GM19397 (cell line): ENCODE results near the gene SKOR2.

Experiments
- ATAC-seq: cut with Tn5 transposase; IDR thresholded peaks from one replicate; pipeline ENCODE4 v1.9.1; 2021; ENCODE audit warnings: mild to moderate bottlenecking, moderate library complexity; ENCODE audit not compliant: unreplicated experiment

The SKOR2 gene

GRCh38 chr18:47251289-47252120 lies at the start of gene SKOR2:
TSS of gene SKOR2 (minus strand) at chr18:47251660. CDS start at chr18:47249183, 2,477 bp downstream.
- no peak for ATAC-seq

- no peak for ATAC-seq
These were observed 45.0 kb upstream of the SKOR2 start for GRCh38 chr18:47296462-47296861.

DNA sequence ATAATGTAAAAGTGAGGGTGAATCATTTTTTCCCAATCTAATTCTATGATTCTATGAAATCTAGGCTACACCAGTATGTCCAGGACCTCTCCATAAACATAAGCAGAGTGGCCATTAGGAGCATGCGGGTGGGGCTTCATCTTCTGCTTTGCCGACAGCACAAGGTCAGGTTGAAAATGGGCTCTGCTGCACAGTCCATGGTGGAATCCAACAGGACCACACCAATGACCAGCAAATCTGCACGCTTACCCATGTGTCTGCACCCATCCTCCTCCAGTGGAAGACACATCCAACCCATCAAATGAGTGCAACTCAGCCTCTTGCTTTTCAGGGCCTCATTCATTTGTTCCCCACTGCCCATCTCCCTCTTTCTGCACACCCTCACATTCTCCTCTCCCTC lies 43.3 kb upstream of the SKOR2 start:
- no peak for ATAC-seq

GRCh38 chr18:47288741-47289140 lies 37.3 kb upstream of the SKOR2 start:
- ATAC-seq = no peak

DNA sequence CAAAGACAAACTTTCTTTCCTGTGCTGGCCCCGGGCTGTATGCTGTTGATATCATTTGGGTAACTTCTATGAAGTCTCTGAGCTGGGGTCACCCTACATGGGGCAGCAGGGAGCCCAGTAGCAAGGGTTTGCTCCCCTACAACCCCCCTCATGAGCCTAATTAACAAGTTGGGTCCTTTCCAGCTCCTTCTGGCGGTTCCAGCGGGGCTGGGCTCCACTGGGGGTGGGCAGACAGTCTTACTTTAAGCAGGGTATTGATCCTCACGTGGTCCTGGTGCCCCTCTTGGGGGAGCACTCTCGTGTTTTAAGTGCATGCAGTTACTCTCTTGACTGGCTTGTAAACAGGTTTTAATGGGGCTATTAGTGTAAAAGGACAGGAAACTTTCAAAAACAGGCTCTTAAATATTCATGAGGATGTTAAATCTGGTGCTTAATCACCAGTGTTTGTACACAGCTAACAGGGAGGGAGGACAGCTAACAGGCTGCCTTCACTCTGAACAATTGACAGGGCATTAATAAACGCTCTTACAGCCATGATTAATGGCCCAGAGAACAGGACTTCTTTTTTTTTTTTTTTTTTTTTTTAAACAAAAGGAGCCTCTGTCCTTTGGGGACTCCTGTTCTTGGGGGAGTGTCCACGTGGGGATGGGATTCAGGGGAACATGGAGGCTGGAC lies 36.6 kb upstream of the SKOR2 start:
- no peak for ATAC-seq

DNA sequence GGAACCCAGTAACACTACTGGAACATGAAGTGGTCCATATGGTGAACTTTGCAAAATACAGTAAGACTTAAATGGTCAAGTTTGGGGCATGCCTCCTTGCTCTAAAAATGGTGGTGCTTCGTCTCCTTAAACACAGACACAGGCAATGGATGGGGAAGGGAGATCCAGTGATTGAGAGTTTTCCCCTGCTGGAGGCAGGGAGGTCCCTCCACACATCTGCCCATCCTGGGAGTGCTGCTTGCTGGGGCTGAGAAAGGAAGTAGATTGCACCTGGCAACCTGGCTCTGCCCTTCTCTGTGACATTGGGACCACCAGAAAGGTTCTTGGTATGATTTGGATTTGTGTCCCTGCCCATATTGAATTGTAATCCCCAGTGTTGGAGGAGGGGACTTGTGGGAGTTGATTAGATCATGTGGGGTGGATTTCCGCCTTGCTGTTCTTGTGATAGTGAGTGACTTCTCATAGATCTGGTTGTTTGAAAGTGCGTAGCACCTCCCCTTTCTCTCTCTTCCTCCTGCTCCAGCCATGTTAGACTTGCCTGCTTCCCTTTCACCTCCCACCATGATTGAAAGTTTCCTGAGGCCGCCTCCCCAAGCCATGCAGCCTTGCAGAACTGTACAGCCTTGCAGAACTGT lies 35.4 kb upstream of the SKOR2 start:
- ATAC-seq = no peak

GRCh38 chr18:47285456-47285855 lies 34.0 kb upstream of the SKOR2 start:
- ATAC-seq = no peak

- ATAC-seq = no peak
These were observed 33.4 kb upstream of the SKOR2 start for GRCh38 chr18:47284721-47285395.

DNA sequence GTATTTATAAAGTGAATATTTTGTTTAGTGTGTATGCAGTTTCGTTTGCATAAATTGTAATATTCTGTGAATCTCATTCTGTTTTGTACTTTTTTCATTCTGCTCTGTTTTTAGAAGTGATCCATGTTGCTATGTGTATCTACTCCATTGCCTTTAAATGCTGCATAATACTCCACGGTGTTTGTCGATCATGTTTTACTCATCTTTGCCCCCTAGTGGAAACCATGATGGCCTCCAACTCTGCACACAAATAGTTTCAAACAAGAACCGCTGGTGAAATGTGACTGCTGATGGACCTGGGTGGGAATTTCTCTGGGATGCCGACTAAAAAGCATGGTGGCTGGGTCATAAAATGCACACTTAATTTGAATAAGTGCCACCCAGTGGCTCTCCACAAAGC lies 32.0 kb upstream of the SKOR2 start:
- no peak for ATAC-seq

DNA sequence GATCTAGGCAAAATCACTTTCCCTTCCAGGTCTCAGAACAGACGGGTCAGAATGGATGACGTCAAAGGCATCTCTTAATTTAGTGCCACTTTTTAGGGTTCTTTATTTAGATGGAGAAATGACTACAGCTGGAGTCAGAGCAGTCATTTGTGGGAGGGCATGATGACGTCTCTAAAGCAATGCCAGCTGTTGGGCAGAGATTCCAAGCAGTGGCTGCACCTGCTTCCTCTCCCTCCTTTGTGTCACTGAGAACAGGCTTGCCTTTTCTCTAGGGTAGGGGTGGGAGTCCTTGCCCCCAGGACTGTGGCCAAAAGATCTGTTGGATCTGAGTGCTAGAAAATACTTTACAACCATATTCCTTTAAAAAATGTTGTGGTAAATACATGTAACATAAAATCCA lies 28.7 kb upstream of the SKOR2 start:
- no peak for ATAC-seq

DNA sequence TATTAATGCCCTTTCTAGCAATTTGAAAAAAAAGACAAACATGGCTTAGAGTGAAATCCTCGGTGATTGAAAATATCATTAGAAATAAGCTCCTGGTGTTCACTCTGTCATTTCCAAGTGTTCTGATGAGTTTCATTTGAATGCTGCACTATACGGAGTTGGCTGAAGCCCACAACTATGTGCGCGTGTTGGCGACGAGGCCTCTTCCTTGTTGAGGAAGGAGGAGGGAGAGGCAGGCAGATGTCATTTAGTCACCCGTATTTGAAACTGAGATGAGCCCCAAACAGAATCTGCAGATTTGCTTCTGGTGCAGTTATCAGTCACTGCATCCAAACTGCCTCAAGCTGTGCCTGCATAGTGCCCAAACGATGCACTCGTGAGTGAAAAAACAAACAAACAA lies 23.5 kb upstream of the SKOR2 start:
- ATAC-seq = no peak

- ATAC-seq = no peak
These were observed 13.7 kb upstream of the SKOR2 start for GRCh38 chr18:47265197-47265596.

GRCh38 chr18:47264308-47264700 lies 12.8 kb upstream of the SKOR2 start:
- no peak for ATAC-seq

GRCh38 chr18:47263430-47264307 lies 12.2 kb upstream of the SKOR2 start:
- ATAC-seq = no peak

DNA sequence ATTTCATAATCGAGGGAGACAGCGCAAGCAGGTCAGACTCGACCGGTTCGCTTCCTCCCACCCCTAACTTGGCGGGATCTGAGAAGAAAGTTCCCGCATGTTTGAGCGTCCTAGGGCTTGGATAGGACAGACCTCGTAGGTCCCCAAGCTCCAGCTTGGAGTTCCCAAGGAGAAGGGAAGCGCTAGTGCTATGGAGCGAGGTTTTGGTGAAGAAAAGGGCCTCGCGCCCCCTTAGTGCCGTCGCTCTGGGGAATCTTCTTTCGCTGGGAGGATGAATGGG lies 11.6 kb upstream of the SKOR2 start:
- no peak for ATAC-seq

- no peak for ATAC-seq
These were observed 11.1 kb upstream of the SKOR2 start for GRCh38 chr18:47262301-47263149.

GRCh38 chr18:47261902-47262300 lies 10.4 kb upstream of the SKOR2 start:
- no peak for ATAC-seq

DNA sequence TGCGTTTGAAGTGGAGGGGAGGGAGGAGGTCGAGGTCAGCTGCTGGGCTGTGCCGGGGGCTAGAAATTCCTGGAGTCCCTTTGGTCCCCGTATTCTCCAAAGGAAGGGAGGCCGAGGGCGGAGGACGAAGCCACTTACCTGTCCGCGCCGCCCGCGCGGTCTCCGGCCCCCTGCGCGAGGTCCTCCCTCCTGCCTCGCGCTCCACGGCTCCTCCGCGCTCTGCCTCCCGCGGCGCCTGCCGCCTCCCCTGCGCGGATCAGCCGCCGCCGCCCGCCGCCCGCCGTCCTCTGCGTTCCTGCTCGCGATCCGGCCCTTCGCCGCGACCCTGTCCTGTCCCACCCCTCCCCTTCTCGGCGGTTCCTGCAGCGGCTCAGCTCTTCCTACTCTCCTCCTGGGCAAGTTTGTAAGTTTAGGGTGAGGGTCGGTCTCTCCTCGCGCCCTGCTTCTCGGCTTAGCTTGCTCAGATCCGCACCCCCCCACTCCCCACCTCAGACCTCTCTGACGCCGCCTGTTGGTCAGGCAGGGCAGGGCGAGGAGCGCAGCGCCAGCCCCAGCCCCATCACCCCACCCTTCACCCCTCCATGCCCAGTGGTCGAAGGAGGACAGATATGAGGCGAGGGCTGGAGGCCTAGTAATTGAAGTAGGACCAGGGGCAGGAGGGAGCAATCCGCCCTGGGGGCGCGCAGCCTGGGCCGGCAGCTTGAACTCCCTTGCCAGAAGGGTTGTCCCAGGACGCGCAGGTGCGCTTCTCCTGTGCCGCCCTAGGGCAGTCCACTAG lies 9.7 kb upstream of the SKOR2 start:
- ATAC-seq = no peak
